ENCODE measurements around the gene PEX10.

Gene PEX10

DNA sequence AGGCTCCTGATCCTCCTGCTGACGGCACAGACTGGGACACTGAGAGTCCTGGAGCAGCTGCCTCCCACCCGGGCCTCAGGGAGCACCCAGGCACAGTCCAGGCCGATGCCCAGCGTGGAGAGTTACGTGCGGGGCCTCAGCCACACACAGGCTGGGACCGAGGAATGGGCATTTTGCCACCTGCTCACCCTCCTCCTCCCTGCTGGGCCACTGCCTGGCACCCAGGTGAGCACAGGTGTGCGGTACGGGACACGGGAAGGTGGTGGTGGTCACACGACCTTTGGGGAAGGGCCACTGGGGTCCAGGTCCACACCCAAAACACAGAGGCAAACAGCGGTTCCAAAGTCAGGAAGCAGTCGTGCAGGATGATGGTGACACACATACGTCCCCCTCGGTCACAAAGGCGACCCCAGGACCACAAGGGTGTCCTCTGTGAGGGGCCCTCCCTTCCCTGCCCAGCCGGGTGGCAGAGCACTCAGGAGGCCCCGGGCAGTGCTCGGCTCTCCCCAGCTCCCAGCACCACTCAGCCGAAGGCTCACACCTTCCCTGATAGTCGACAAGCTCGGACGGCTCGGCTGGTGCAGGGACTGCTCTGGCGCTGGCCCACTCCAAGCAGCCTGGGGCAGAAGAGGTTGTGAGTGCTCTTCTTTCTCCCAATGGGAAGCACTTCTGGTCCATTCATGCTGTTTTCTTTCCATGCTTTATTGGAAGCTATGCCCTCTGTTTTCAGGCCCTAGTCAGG lies 35.3 kb downstream of the PEX10 start:
- H3K4me3 ChIP-seq (ENCODE audit: low read depth, low read length): no peak overlapping the region

DNA sequence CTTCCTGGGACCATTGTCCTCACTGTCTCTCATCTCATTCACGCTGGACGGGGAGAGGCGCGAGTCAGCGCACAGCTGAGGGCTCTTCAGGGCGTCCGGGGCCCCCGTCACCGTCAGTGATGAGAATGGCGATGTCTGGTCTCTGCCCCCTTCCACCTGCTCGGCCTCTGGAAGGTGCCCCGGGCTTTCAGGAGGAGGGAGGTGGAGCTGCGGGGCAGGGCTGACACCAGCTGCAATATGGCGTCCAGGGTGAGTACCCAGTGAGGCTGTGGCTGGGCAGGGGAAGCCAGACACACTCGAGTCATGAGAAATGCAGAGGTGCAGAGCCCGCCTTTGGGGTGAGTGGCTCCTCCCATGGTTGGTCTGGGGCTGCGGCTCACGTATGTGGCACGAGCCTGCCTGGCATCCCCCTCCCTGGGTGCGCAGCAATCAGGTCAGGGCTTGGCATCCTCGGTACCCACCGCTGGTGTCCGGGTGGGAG lies 36.1 kb downstream of the PEX10 start:
- H3K4me3 ChIP-seq (ENCODE audit: low read depth, low read length): no peak overlapping the region

DNA sequence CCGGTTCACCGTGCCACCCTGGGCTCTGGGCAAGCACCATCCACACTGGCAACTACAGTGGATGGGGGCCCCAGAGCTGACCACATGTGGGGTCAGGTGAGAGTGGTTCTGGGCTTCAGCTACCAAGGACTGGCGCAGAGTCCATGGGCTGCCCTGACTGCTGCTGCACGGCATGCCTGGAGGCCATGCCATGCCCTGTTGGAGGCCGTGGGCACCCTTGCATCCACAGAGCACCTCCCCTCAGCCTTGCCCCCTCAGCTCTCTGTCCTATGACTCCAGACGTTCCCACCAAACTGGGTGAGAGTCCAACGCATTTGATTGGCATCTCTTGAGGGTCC lies 36.5 kb downstream of the PEX10 start:
- no peak overlapping the region for H3K4me3 ChIP-seq (ENCODE audit: low read depth, low read length)

GRCh38 chr1:2375246-2375922 lies 37.0 kb downstream of the PEX10 start:
- H3K4me3 ChIP-seq (ENCODE audit: low read depth, low read length): no peak overlapping the region

DNA sequence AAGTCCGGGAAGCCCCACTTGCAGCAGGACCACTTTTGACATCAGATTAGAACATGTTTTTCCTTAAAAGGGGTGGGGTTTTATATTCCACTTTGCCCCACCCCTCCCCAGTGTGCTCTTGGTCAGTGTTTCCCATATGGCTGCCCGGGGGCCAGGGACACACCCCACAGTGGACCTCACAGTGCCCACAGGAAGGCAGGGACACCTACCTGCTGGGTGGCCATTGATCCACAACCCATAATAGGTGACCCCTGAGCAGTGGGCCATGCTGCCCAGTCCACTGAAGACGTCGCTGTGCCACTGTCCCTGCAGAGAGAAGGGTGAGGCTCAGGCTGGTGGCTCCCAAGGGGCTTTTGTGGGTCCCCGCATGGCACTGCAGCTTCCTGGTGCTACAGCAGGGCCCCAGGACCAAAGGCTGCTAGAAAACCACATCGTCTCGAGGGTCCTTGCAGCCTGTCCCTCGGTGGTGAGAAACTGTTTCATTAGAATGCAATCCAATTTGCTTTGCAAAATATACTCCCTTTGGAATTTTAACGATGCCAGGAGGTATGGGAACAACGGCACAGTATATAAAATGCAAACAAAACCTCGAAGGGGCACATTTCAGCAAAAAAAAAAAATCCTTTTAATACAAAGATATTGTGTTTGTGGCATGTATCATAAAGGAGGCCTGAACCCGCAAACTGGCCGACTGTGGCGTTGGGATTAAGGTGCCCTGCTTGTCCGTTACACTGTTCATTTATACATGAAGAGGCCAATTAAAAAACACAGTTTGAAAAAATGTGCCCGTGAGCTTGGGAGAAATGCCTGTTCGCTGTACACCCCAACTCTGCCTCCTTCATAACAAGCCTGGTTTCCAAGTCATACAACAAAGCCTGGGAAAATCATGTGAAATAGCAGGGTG lies 37.9 kb downstream of the PEX10 start:
- H3K4me3 ChIP-seq (ENCODE audit: low read depth, low read length): no peak overlapping the region

DNA sequence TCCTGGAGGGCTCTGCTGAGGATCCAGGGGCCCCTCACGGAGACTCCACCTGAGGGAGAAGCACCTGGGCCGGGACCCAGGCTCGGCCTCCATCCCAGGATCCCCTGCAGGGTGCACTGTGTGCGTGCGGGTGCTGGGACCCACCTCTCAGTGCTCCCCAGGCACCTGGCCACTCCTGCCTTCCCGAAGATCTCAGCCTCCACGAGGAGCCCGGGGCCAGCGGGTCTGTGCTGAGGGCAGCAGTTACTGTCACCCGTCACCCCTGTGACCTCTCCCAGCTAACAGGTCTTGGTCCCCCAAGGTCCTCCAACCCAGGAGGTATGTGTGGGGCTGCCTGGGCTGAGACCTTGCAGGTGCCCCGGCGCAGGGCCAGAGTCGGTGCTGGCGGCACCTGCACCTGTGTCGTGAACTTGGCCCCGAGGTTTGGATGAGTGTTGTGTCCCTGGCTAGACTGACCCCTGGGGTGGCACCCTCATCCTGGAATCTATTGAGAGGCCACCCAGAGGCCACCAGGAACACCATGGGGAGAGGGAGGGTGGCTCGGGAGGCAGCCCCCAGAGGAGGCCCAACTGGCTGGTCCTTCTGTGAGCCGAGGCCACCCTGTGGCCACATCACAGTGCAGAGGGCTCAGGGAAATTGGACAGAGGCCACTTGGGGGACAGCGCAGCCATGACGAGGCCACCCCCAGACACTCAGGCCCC lies 38.7 kb downstream of the PEX10 start:
- no peak overlapping the region for H3K4me3 ChIP-seq (ENCODE audit: low read depth, low read length)

DNA sequence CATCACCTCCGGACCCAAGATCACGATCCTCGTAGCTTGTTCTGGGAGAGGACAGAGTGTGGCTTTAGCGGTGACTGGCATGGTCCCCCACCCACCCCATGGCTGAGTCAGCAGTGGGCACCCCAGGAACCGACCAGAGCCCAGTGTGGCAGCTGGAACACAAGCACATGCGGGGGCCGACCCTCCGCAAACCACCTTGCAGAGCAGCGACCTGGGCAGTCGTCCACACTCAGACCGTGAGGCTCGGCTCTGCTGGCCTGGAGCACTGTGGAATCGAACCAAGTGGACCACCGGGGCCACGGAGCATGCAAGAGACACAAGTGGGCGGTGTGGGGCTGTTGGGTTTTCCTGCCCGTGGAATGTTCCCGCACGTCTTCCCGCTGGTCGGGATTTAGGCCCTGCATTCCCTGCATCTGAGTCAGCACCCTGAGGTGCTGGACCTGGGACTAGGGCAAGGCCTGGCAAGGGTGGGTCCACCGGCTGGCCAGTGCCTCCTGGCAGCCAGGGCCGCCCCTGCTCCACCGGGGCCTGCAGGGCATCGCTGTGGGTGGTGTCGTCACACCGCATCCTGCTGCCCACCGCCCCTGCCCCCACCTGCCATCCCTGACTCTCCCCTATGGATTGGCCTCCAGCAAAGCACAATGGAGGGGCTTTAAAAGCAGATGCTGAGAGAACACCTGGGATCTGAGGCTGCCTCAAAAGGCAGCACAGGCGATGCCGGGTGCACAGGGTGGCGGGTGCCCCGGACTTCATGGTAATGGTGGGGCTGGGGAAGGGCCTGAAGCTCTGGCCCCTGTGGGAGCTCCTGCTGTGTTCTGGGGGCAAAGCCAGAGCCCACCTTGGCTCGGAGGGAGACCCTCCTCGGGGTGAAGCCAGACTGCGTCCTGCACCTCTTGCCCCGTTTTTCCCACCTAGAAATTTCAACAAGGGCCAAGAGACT lies 39.5 kb downstream of the PEX10 start:
- no peak overlapping the region for H3K4me3 ChIP-seq (ENCODE audit: low read depth, low read length)

DNA sequence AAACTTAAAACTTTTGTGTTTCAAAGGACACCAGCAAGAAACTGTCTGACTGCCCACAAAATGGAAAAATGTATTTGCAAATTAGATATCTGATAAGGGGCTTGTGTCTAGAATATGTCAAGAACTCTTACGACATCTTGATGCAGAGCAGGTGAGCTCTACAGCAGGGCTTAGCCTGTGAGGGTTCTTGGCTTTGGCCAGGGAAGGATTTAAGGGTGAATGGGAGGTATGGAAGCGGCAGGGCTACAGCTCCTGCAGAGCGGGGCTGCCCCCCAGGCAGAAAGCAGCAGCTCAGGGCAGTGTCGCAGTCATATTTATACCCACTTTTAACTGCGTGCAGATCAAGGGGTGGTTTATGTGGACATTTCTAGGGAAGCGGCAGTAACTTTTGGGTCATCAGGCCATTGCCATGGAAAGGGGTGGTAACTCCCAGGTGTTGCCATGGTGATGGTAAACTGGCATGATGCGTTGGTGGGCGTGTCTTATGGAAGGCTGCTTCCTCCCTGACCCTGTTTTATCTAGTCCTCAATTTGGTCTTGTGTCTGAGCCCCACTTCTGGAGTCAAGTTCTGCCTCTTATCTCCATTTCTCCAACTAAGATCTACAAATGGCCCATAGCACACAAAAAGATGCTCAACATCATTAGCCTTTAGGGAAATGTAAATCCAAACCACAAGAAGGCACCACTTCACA lies 44.2 kb downstream of the PEX10 start:
- no peak overlapping the region for H3K4me3 ChIP-seq (ENCODE audit: low read depth, low read length)

DNA sequence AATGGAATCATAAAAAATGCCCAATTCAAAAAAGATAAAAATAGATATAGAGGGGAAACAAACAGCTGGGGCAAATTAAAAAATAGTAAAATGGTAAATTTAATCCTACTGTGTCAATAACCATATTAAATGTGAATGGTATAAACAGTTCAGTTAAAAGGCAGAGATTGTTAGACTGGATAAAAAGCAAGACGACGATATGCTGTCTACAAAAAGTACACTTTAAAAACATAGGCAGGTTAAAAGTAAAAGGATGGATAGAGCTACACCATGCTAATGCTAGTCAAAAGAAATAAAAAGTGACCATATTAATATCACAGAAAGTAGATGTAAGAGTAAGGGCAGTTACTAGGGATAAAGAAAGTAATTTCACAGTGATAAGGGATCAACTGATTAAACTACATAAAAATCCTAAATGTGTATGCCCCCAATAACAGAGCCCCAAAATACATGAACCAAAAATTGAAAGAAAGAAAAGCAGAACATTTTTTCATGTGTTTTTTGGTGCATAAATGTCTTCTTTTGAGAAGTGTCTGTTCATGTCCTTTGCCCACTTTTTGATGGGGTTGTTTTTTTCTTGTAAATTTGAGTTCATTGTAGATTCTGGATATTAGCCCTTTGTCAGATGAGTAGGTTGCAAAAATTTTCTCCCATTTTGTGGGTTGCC lies 48.4 kb downstream of the PEX10 start:
- no peak overlapping the region for H3K4me3 ChIP-seq (ENCODE audit: low read depth, low read length)

- no peak overlapping the region for H3K4me3 ChIP-seq (ENCODE audit: low read depth, low read length)
Measured at GRCh38 chr1:2360588-2361364, 51.6 kb downstream of the PEX10 start.

DNA sequence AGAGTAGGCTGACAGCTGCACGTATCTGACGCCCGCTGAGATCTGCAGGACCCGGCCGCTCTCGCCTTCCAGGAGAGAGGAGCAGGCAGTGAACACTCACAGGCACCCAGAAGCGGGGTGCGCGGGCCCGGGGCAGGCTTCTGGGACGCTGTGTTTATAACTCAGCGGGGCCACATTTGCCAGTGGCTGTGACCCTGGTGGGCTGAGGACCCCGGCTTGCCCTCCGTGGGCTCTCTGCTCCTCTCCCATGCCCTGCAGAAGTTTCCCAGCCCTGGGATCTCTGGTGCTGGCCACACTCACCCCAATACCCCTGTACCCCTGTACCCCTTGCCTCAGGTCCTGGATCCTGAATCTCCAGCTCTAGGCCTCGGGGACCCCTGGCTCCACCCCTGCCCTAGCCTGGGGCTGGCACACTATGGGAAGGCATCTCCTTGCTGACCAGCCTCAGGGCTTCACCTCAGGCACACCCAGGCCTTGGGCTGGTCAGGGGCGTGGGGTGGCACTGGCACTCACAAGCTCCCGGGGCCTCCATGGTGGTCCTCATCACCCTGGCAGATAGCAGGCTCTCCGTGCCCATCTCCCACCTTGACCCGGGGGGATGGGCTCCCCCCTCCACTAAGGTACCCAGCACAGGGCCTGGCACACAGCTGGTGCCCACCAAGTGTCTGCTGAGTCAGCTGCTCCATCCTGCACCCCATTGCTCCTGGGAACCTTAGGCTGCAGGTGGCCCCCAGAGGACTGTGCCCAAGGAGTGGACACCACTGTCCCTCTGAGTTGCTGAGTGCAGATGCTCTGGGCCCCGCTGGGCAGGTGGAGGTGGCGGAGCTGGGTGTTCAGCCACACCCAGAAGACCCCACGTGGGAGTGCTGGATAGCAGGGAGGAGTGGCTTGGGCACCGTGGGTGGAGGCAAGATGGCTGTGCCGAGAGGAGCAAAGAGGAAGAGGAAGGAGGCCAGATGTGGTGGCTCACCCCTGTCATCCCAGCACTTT lies 53.4 kb downstream of the PEX10 start:
- no peak overlapping the region for H3K4me3 ChIP-seq (ENCODE audit: low read depth, low read length)

DNA sequence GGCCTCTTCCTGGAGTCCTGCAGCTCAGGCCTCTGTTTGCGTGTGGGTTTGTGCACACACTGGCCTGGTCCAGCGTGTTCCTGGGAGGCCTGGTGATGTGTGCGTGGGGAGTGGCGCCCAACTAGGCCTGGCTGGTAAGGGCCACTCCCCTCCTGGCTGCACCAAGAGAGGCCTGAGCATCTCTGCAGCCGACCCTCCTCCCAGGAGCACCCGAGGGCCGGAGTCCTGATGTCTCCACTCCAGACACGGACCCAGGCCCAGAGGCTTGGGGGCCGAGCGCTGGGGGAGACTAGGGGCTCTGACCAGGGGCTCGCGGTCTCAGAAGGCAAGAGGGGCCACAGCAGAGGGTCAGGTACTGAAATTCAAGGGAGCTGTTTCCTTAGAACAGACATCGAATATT lies 54.3 kb downstream of the PEX10 start:
- no peak overlapping the region for H3K4me3 ChIP-seq (ENCODE audit: low read depth, low read length)

DNA sequence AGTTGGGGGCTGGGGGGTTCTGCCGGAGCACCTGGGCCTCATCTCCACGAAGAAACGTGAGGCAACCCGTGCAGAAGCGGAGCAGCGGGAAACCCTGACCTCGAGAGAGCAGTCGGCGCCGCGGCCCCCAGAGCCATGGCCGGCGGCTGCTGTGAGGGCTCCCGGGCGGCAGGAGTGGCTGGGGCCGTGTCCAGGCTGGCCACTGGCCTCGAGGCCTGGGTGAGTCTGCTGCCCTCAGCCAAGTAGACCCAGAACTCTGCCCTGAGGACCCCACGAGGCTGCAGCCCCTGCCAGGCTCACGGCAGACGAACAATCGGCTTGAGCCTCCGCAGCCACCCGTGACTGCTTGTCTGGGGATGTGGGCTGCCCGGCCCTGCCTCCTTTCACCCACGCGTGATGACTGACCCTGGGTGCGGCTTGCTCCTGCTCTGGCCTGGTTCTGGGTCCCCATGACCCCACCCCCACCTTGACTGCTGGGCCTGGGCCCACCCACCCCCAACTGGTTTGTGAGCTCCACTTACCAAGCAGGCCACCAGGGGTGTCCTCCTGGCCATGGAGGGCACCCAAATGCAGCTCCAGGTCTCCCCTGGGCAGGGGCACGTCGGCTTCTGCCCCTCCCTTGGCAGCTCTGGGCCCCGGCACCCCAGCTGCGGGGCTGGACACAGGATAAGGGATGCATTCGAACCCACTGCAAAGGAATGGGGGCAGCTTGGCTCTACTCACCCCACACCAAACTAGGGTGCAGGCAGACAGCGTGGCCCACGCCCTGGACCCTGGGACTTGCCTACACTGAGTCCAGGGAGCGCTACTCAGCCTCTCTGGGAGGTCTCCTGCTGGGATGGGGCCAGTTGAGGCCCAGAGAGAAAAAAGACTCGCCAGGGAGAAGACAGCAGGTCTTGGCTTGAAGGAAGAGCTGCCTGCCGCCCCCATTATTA lies 55.2 kb downstream of the PEX10 start:
- no peak overlapping the region for H3K4me3 ChIP-seq (ENCODE audit: low read depth, low read length)

DNA sequence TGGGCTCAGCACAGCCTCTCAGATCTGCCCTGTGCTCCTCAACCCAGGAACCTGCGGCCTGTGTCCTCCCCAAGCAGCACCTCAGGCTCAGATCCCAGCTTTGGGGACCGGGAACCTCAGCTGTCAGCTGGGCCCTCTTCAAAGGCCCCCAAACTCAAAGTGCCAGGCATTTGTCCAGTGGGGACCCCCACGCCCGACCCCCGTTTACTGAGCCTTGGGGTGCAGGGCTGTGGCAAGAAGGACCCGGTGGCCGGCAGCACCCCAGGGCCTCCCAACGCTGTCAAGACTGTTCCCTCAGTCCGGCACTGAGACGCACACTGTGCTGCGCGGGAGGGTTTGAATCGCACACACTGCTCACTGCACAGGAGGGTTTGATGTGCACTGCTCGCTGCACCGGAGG lies 56.0 kb downstream of the PEX10 start:
- no peak overlapping the region for H3K4me3 ChIP-seq (ENCODE audit: low read depth, low read length)

- no peak overlapping the region for H3K4me3 ChIP-seq (ENCODE audit: low read depth, low read length)
Measured at GRCh38 chr1:2355373-2356261, 56.7 kb downstream of the PEX10 start.

Data from iPS-11a (cell line).